Fibroblast of the aortic adventitia (primary cell): ENCODE measurements around the gene RAD51B. TPM values are rescaled to one million over a fixed set of nuclear protein-coding genes. Genes with fewer than 3 reads are reported as not detected.

Experiments
- DNase-seq: peaks from one replicate; pipeline ENCODE4 v3.0.0-alpha.2; 2010; ENCODE audit warnings: low read depth
- H3K4me3 ChIP-seq: 2 replicates; pipeline ENCODE4 v1.5.1; 2011; ENCODE audit warnings: low read depth, mild to moderate bottlenecking, control low read depth, low read length, moderate library complexity
- CTCF ChIP-seq: IDR thresholded peaks from 2 replicates; pipeline ENCODE4 v1.5.1; 2011; ENCODE audit warnings: mild to moderate bottlenecking, low read length, control low read depth, inconsistent platforms; ENCODE audit not compliant: insufficient read depth
- total RNA-seq: library from RNA; depleted of rRNA; stranded (reverse); fragments of >200 nt; gene quantifications from 2 replicates; pipeline ENCODE4 v1.2.3, GENCODE V29; 2012; ENCODE audit warnings: low replicate concordance

Gene RAD51B
- total RNA-seq, 1 donor: 28.7 TPM

DNA sequence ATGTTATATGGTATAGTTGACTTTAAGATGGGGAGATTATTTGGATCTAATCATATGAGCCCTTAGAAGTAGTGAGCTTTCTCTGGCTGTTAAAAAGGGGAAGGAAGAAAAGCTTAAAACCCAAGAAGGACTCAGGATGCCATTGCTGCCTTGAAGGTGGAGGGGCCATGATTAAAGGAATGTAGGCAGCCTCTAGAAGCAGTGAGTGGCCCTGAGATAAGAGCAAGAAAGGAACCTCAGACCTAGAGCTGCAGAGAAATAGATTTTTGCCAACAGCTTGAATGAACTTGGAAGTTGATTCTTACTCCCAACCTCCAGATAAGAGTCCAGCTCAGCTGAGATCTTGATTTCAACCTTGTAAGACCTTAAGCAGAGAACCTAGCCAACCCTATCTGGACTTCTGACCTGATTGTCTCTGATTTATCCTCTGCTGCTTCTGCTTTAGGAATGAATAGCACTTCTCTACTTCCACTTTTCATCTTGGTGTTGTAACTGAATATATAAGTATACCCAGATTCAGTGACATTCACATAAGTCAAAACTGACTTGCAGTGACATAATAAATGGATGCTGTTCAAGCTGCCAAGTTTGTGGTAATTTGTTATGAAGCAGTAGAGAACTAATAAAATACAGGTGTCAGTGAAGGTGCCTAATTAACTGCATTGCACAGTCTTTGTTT is 33.5 kb downstream of the RAD51B start:
- no peak for DNase-seq
- no peak overlapping the region for H3K4me3 ChIP-seq
- TF ChIP-seq CTCF: no peak

DNA sequence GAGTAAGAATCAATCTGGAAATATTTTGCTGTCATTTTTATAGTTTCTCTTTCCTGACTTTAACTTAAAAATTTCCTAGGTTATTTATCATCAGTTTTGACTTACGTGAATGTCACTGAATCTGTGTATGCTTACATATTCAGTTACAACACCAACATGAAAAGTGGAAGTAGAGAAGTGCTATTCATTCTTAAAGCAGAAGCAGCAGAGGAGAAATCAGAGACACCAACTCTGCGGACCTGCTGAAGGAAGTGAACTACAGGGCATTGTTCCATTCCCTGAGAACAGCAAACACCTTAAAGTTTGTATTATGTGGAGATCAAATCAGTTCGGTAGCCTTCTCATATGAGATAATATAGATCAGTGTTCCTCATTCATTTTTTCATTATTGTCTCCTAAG is 34.1 kb downstream of the RAD51B start:
- no peak for DNase-seq
- H3K4me3 ChIP-seq: no peak overlapping the region
- TF ChIP-seq CTCF: no peak

- no peak for TF ChIP-seq CTCF
- no peak overlapping the region for H3K4me3 ChIP-seq
- peak; percentile 4 for DNase-seq
Measured at GRCh38 chr14:67856827-67857226, 37.2 kb downstream of the RAD51B start.

DNA sequence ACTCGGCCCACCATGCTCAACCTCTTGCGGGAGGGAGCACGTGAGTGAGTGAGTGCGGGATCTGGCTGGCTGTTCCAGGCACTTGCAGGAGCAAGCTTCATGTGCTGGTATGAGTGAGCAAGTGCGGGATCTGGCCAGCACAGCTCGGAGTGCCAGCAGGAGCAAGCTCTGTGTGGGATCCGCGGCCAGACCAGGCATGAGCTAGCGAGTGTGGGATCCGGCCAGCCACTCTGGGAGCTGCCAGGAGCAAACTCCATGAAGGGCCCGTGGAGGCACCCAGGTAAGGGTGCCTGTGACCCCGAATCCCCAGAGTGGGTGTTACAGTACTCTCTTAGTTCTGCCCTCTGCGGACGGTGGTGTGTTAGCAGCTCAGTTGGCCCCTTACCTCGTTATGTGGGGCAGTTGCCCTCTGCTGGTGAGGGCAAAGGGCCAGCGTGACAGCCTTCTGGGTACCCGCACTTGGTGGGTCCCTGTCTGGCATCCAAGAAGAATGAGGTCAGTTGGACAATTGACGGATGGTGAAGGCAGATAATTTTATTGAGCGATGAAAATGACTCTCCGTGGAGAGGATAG is 38.3 kb downstream of the RAD51B start:
- no peak for DNase-seq
- H3K4me3 ChIP-seq: no peak overlapping the region
- no peak for TF ChIP-seq CTCF

DNA sequence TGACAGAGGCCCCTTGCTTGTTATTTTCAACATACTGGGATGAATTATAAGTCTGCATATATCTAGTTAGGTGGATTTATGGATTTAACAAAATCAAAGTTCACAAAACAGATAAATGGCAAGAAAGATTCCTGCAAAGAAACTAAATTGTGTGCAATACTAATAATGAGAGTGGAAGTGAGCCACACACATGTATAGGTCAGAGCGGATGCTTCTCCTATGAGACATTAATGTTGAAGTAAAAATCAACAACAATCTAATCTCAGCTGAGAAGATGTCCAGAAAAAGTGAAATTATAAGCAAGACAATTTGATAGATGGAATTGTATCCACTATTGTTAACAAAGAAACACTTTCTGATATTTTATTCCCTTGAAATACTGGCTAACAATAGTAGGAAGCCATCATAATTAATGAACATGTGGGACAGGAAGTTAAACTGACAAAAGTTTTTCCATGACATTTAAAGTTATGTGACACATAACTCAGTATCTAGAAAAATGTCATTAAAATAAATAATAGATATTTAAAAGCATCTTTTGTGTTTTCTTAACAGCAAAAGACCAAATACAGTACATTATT is 39.7 kb downstream of the RAD51B start:
- H3K4me3 ChIP-seq: no peak overlapping the region
- DNase-seq: no peak
- TF ChIP-seq CTCF: no peak

DNA sequence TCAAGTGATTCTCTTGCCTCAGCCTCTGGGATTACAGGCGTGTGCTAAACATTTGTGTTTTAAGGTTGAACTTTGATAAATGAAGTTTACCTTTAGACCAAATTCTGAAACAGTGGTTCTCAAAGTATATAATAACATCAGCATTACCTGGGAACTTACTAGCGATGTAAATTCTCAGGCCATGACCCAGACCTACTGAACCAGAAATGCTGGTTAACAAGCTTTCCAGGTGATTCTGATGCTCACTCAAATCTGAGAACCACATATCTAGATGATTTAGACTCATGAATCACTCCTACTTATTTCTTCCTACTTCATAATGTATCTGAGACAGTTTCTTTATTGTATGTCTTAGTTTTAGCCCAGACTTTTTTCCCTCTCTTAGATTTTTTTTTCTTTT is 43.6 kb downstream of the RAD51B start:
- DNase-seq: no peak
- no peak for TF ChIP-seq CTCF
- no peak overlapping the region for H3K4me3 ChIP-seq
